Right atrium auricular region (tissue), 2 donors: ENCODE results near the gene PIK3CD. TPM values are rescaled to one million over a fixed set of nuclear protein-coding genes. Genes with fewer than 3 reads are reported as not detected.

Experiments used
- DNase-seq: peaks from one replicate; pipeline ENCODE4 v3.0.0-alpha.2; 2019; ENCODE audit warnings: low spot score
- H3K27ac ChIP-seq, 2 donors: fragments of 200-600 bp; sonication (generic); 1 replicate in 1 of 2; 2 replicates in 1 of 2; pipeline ENCODE4 v1.5.1; 2016 to 2019
- H3K27me3 ChIP-seq, 2 donors: fragments of 200-600 bp; sonication (generic); one replicate each; pipeline versions ENCODE4 v1.5.1 to v1.6.0; 2017 to 2019
- H3K36me3 ChIP-seq: fragments of 200-600 bp; sonication (generic); one replicate; pipeline ENCODE4 v1.5.1; 2016
- H3K4me1 ChIP-seq, 2 donors: fragments of 200-600 bp; sonication (generic); one replicate each; pipeline versions ENCODE4 v1.5.1 to v1.6.0; 2017 to 2019
- H3K4me3 ChIP-seq, 2 donors: fragments of 200-600 bp; sonication (generic); 1 replicate in 1 of 2; 2 replicates in 1 of 2; pipeline ENCODE4 v1.5.1; 2017 to 2019; ENCODE audit warnings: mild to moderate bottlenecking in 1 of 2, moderate library complexity in 1 of 2
- H3K9me3 ChIP-seq, 2 donors: fragments of 200-600 bp; sonication (generic); one replicate each; pipeline ENCODE4 v1.5.1; 2019
- CTCF ChIP-seq, 2 donors: fragments of 200-600 bp; sonication (generic); IDR thresholded peaks; one replicate each; pipeline ENCODE4 v1.5.1; 2019; ENCODE audit warnings: antibody characterized with exemption in 2 of 2
- total RNA-seq, 2 donors: library from RNA; depleted of rRNA; stranded (reverse); fragments of >200 nt; gene quantifications; one replicate each; pipeline ENCODE4 v1.1.0, GENCODE V29; 2016

PIK3CD gene
- total RNA-seq, 2 donors from 2014 or later, result 4.7 to 7.4 TPM

GRCh38 chr1:9700340-9700739 lies 48.8 kb downstream of the PIK3CD start:
- no peaks in the 10 kb centered on the region for H3K36me3 ChIP-seq
- H3K9me3 ChIP-seq, result no peaks in the 10 kb centered on the region
- DNase-seq, result no peak
- no peak overlapping the region for H3K4me3 ChIP-seq
- no peak for TF ChIP-seq CTCF (IDR thresholded peaks at IDR 0.05)
- H3K4me1 ChIP-seq, result no peaks in the 10 kb centered on the region
- no peak overlapping the region for H3K27ac ChIP-seq
- H3K27me3 ChIP-seq, result no peaks in the 10 kb centered on the region

- DNase-seq, result no peak
- Histone ChIP-seq H3K27me3 (no peaks in the 10 kb centered on the region), H3K4me3 (no peak overlapping the region), H3K4me1 (no peaks in the 10 kb centered on the region), H3K9me3 (no peaks in the 10 kb centered on the region), H3K36me3 (no peaks in the 10 kb centered on the region), H3K27ac (no peak overlapping the region)
- no peak for TF ChIP-seq CTCF (IDR thresholded peaks at IDR 0.05)
These were observed 50.1 kb downstream of the PIK3CD start for GRCh38 chr1:9701665-9702064.

GRCh38 chr1:9703165-9703509 lies 51.6 kb downstream of the PIK3CD start:
- no peaks in the 10 kb centered on the region for H3K4me1 ChIP-seq
- no peak overlapping the region for H3K4me3 ChIP-seq
- H3K9me3 ChIP-seq, result no peaks in the 10 kb centered on the region
- no peak for DNase-seq
- no peak overlapping the region for H3K27ac ChIP-seq
- no peaks in the 10 kb centered on the region for H3K27me3 ChIP-seq
- no peaks in the 10 kb centered on the region for H3K36me3 ChIP-seq
- TF ChIP-seq CTCF (IDR thresholded peaks at IDR 0.05), result no peak

GRCh38 chr1:9703681-9704080 lies 52.1 kb downstream of the PIK3CD start:
- H3K27ac ChIP-seq, result no peak overlapping the region
- no peaks in the 10 kb centered on the region for H3K27me3 ChIP-seq
- H3K9me3 ChIP-seq, result no peaks in the 10 kb centered on the region
- H3K4me3 ChIP-seq, result no peak overlapping the region
- H3K4me1 ChIP-seq, result no peaks in the 10 kb centered on the region
- TF ChIP-seq CTCF (IDR thresholded peaks at IDR 0.05), result no peak
- no peaks in the 10 kb centered on the region for H3K36me3 ChIP-seq
- DNase-seq, result no peak

GRCh38 chr1:9705337-9706093 lies 54.0 kb downstream of the PIK3CD start:
- Histone ChIP-seq H3K27ac (no peak overlapping the region), H3K4me1 (no peaks in the 10 kb centered on the region), H3K27me3 (no peaks in the 10 kb centered on the region), H3K9me3 (no peaks in the 10 kb centered on the region), H3K4me3 (no peak overlapping the region), H3K36me3 (no peaks in the 10 kb centered on the region)
- no peak for DNase-seq
- TF ChIP-seq CTCF (IDR thresholded peaks at IDR 0.05), result no peak

GRCh38 chr1:9706178-9706577 lies 54.6 kb downstream of the PIK3CD start:
- Histone ChIP-seq H3K9me3 (no peaks in the 10 kb centered on the region), H3K27me3 (no peaks in the 10 kb centered on the region), H3K4me3 (no peak overlapping the region), H3K27ac (no peak overlapping the region), H3K4me1 (no peaks in the 10 kb centered on the region), H3K36me3 (peaks cover 4% of the 10 kb centered on the region)
- no peak for TF ChIP-seq CTCF (IDR thresholded peaks at IDR 0.05)
- no peak for DNase-seq
